SK-N-SH treated with all-trans-retinoic acid at 6 μM for 48 hours (cell line): ENCODE data around the gene PLXNA4.

ENCODE experiments used
- ATAC-seq: fragments of 200-7000 bp; cut with Tn5 transposase; 3 replicates; pipeline ENCODE4 v1.9.1; 2020; ENCODE audit warnings: mild to moderate bottlenecking, moderate library complexity
- ARNTL ChIP-seq: fragments of 450-650 bp; formaldehyde crosslinking; IDR thresholded peaks from 2 replicates; pipeline ENCODE4 v1.5.0; 2020; ENCODE audit warnings: low read depth, mild to moderate bottlenecking, moderate library complexity, borderline replicate concordance
- BACH2 ChIP-seq: fragments of 250-450 bp; sonication (Bioruptor Pico); IDR thresholded peaks from 2 replicates; pipeline ENCODE4 v1.9.0; 2021; ENCODE audit warnings: mild to moderate bottlenecking, borderline replicate concordance
- CREB5 ChIP-seq: fragments of 250-450 bp; sonication (Bioruptor Pico); IDR thresholded peaks from 2 replicates; pipeline ENCODE4 v1.5.1; 2020; ENCODE audit warnings: low read depth, mild to moderate bottlenecking, moderate library complexity
- CSDC2 ChIP-seq: fragments of 250-450 bp; sonication (Bioruptor Pico); IDR thresholded peaks from 2 replicates; pipeline ENCODE4 v1.5.0; 2020; ENCODE audit warnings: mild to moderate bottlenecking, moderate library complexity
- CSRNP3 ChIP-seq: fragments of 250-450 bp; sonication (Bioruptor Pico); IDR thresholded peaks from 2 replicates; pipeline ENCODE4 v1.5.1; 2021; ENCODE audit warnings: mild to moderate bottlenecking, moderate library complexity
- ISL1 ChIP-seq: fragments of 250-450 bp; sonication (Bioruptor Pico); IDR thresholded peaks from 2 replicates; pipeline ENCODE4 v2.1.2; 2022; ENCODE audit warnings: mild to moderate bottlenecking, moderate library complexity
- POU6F1 ChIP-seq: fragments of 250-450 bp; sonication (Bioruptor Pico); IDR thresholded peaks from 2 replicates; pipeline ENCODE4 v1.8.0; 2021; ENCODE audit warnings: low read depth, mild to moderate bottlenecking, moderate library complexity, borderline replicate concordance
- PPARA ChIP-seq: fragments of 250-450 bp; sonication (Bioruptor Pico); IDR thresholded peaks from 2 replicates; pipeline ENCODE4 v1.5.0; 2020; ENCODE audit warnings: mild to moderate bottlenecking, borderline replicate concordance
- RARB ChIP-seq: fragments of 250-450 bp; sonication (Bioruptor Pico); IDR thresholded peaks from 2 replicates; pipeline ENCODE4 v1.8.0; 2021; ENCODE audit warnings: mild to moderate bottlenecking, moderate library complexity
- SNAI2 ChIP-seq: fragments of 250-450 bp; sonication (Bioruptor Pico); IDR thresholded peaks from 2 replicates; pipeline ENCODE4 v1.5.0; 2020; ENCODE audit warnings: mild to moderate bottlenecking, moderate library complexity
- TCF4 ChIP-seq: fragments of 250-450 bp; sonication (Bioruptor Pico); IDR thresholded peaks from 2 replicates; pipeline ENCODE4 v1.8.0; 2021; ENCODE audit warnings: mild to moderate bottlenecking, moderate library complexity, borderline replicate concordance
- TOX ChIP-seq: fragments of 250-450 bp; sonication (Bioruptor Pico); IDR thresholded peaks from 2 replicates; pipeline ENCODE4 v1.8.0; 2021; ENCODE audit warnings: mild to moderate bottlenecking, moderate library complexity, borderline replicate concordance
- ZC3H10 ChIP-seq: fragments of 250-450 bp; sonication (Bioruptor Pico); IDR thresholded peaks from 2 replicates; pipeline ENCODE4 v1.5.1; 2021; ENCODE audit warnings: mild to moderate bottlenecking, moderate library complexity
- ZFP3 ChIP-seq: fragments of 250-450 bp; sonication (Bioruptor Pico); IDR thresholded peaks from 2 replicates; pipeline ENCODE4 v1.5.0; 2020; ENCODE audit warnings: mild to moderate bottlenecking, moderate library complexity
- ZFP30 ChIP-seq: fragments of 450-650 bp; formaldehyde crosslinking; IDR thresholded peaks from 2 replicates; pipeline ENCODE4 v1.5.0; 2022; ENCODE audit warnings: mild to moderate bottlenecking, moderate library complexity
- ZNF565 ChIP-seq: fragments of 450-650 bp; formaldehyde crosslinking; conservative IDR thresholded peaks from 2 replicates; pipeline ENCODE4 v1.5.0; 2020; ENCODE audit warnings: low read depth, mild to moderate bottlenecking, moderate library complexity
- ZNF70 ChIP-seq: fragments of 450-650 bp; formaldehyde crosslinking; IDR thresholded peaks from 2 replicates; pipeline ENCODE4 v1.5.0; 2020; ENCODE audit warnings: mild to moderate bottlenecking, moderate library complexity
- ZNF8 ChIP-seq: fragments of 450-650 bp; formaldehyde crosslinking; IDR thresholded peaks from 2 replicates; pipeline ENCODE4 v1.5.0; 2020; ENCODE audit warnings: mild to moderate bottlenecking, moderate library complexity

Gene PLXNA4

GRCh38 chr7:132337450-132338080 lies 238.7 kb downstream of the PLXNA4 start:
- no peak for ATAC-seq
- TF ChIP-seq TCF4 (CRISPR knock-in tag) (no peak), ZNF565 (CRISPR knock-in tag) (no peak), CSRNP3 (CRISPR knock-in tag) (no peak), ZC3H10 (CRISPR knock-in tag) (no peak), TOX (CRISPR knock-in tag) (no peak), CREB5 (CRISPR knock-in tag) (no peak), ISL1 (CRISPR knock-in tag) (no peak), ZNF8 (CRISPR knock-in tag) (no peak), POU6F1 (CRISPR knock-in tag) (no peak), RARB (CRISPR knock-in tag) (no peak), SNAI2 (CRISPR knock-in tag) (no peak), ZNF70 (CRISPR knock-in tag) (no peak)
- TF ChIP-seq, all 23 proteins: peak for 0

- TF ChIP-seq ZFP3 (CRISPR knock-in tag) (no peak), PPARA (no peak), TCF4 (CRISPR knock-in tag) (no peak), BACH2 (CRISPR knock-in tag) (no peak), RARB (CRISPR knock-in tag) (no peak), ZNF70 (CRISPR knock-in tag) (no peak), ARNTL (CRISPR knock-in tag) (no peak)
- no peak for ATAC-seq
These were observed 239.5 kb downstream of the PLXNA4 start for GRCh38 chr7:132336797-132337196.

GRCh38 chr7:132333301-132333700 lies 243.0 kb downstream of the PLXNA4 start:
- no peak for TF ChIP-seq BACH2 (CRISPR knock-in tag)
- no peak for ATAC-seq

- no peak for TF ChIP-seq ZC3H10 (CRISPR knock-in tag)
- TF ChIP-seq, all 23 proteins: peak for 0
- no peak for ATAC-seq
These were observed 247.5 kb downstream of the PLXNA4 start for GRCh38 chr7:132328760-132329159.

- TF ChIP-seq TOX (CRISPR knock-in tag), result no peak
- no peak for TF ChIP-seq SNAI2 (CRISPR knock-in tag)
- no peak for TF ChIP-seq CSDC2
- no peak for ATAC-seq
These were observed 248.1 kb downstream of the PLXNA4 start for GRCh38 chr7:132328047-132328620.

GRCh38 chr7:132326878-132327589 lies 249.2 kb downstream of the PLXNA4 start:
- no peak for ATAC-seq
- TF ChIP-seq ZNF8 (CRISPR knock-in tag), result no peak
- TF ChIP-seq ZC3H10 (CRISPR knock-in tag), result no peak
- TF ChIP-seq ZFP30 (CRISPR knock-in tag), result no peak
- no peak for TF ChIP-seq POU6F1 (CRISPR knock-in tag)
- no peak for TF ChIP-seq TCF4 (CRISPR knock-in tag)
- no peak for TF ChIP-seq CREB5 (CRISPR knock-in tag)
- TF ChIP-seq ZNF70 (CRISPR knock-in tag), result no peak
- TF ChIP-seq ARNTL (CRISPR knock-in tag), result no peak
- TF ChIP-seq RARB (CRISPR knock-in tag), result no peak
- no peak for TF ChIP-seq CSRNP3 (CRISPR knock-in tag)
